Parathyroid adenoma (tissue), 2 donors: ENCODE measurements around the gene CDH1.

Experiments used
- H2AFZ ChIP-seq: fragments of 300-600 bp; sonication (generic); one replicate; pipeline ENCODE4 v1.7.0; 2017; ENCODE audit warnings: antibody characterized with exemption, mild to moderate bottlenecking
- H3K27ac ChIP-seq: fragments of 300-600 bp; sonication (generic); one replicate; pipeline ENCODE4 v1.7.0; 2017
- H3K27me3 ChIP-seq: fragments of 300-600 bp; sonication (generic); one replicate; pipeline ENCODE4 v1.7.0; 2017; ENCODE audit warnings: low read length; ENCODE audit not compliant: control insufficient read depth, insufficient read depth
- H3K36me3 ChIP-seq: fragments of 300-600 bp; sonication (generic); one replicate; pipeline ENCODE4 v1.7.0; 2017; ENCODE audit warnings: low read length; ENCODE audit not compliant: control insufficient read depth, insufficient read depth
- H3K4me1 ChIP-seq: fragments of 300-600 bp; sonication (generic); one replicate; pipeline ENCODE4 v1.7.0; 2017; ENCODE audit warnings: control low read depth
- H3K4me2 ChIP-seq: fragments of 300-600 bp; sonication (generic); one replicate; pipeline ENCODE4 v1.7.0; 2017; ENCODE audit warnings: low read length
- H3K4me3 ChIP-seq: fragments of 300-600 bp; sonication (generic); one replicate; pipeline ENCODE4 v1.7.0; 2017; ENCODE audit warnings: low read depth, low read length
- H3K79me2 ChIP-seq: fragments of 300-600 bp; sonication (generic); one replicate; pipeline ENCODE4 v1.7.0; 2017; ENCODE audit warnings: control low read depth
- H3K9ac ChIP-seq: fragments of 300-600 bp; sonication (generic); one replicate; pipeline ENCODE4 v1.7.0; 2017; ENCODE audit warnings: mild to moderate bottlenecking
- H3K9me3 ChIP-seq: fragments of 300-600 bp; sonication (generic); one replicate; pipeline ENCODE4 v1.7.0; 2017; ENCODE audit warnings: low read length; ENCODE audit not compliant: control insufficient read depth
- CTCF ChIP-seq: fragments of 300-600 bp; sonication (generic); IDR thresholded peaks from one replicate; pipeline ENCODE4 v1.7.0; 2017; ENCODE audit warnings: antibody characterized with exemption, mild to moderate bottlenecking
- donor health status: primary hyperparathyroidism.

Gene CDH1

DNA sequence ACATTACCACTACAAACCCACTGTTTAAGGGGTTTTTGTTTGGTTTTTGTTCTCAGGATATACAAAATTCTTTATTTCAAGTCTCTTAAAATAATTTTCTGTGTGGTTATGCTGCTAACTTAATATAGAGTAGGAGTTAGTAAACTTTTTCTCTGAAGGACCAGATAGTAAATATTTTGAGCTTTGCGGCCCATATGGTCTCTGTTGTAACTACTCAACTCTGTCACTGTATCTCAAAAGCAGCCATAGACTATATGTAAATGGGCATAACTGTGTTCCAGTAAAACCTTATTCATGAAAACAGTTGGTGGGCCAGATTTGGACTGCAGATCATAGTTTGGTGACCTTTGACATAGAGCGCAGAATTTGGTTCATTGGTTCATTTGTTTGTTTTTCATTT is 113.4 kb downstream of the CDH1 start:
- H3K27me3 ChIP-seq = no peaks in the 10 kb centered on the region

GRCh38 chr16:68851601-68852000 is 114.5 kb downstream of the CDH1 start:
- H3K9ac ChIP-seq = no peak overlapping the region
- H3K36me3 ChIP-seq = no peaks in the 10 kb centered on the region
- H3K27ac ChIP-seq = no peak overlapping the region
- H2AFZ ChIP-seq = no peak overlapping the region
- H3K4me1 ChIP-seq = no peaks in the 10 kb centered on the region
- H3K79me2 ChIP-seq = no peaks in the 10 kb centered on the region
- no peak for TF ChIP-seq CTCF
- no peaks in the 10 kb centered on the region for H3K27me3 ChIP-seq
- H3K4me2 ChIP-seq = no peak overlapping the region
- no peak overlapping the region for H3K4me3 ChIP-seq
- no peaks in the 10 kb centered on the region for H3K9me3 ChIP-seq

More for the DNA sequence above, 113.4 kb downstream of the CDH1 start:
- Histone ChIP-seq H3K79me2 (no peaks in the 10 kb centered on the region), H3K4me3 (no peak overlapping the region), H3K4me1 (no peaks in the 10 kb centered on the region), H3K4me2 (no peak overlapping the region), H3K36me3 (no peaks in the 10 kb centered on the region), H3K9ac (no peak overlapping the region), H2AFZ (no peak overlapping the region), H3K9me3 (no peaks in the 10 kb centered on the region), H3K27ac (no peak overlapping the region)
- no peak for TF ChIP-seq CTCF

DNA sequence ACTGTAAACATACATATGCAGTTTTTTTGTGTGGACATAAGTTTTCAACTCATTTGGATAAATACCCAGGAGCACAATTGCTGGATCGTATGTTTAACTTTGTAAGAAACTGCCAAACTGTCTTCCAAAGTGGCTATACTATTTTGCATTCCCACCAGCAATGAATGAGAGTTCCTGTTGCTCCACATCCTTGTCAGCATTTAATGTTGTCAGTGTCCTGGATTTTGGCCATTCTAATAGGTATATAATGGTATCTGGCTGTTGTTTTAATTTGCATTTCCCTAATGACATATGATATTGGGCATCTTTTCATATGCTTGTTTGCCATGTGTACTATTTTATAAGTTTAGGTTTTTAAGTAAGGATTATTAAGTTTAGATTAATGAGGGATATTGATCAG is 120.4 kb downstream of the CDH1 start:
- no peaks in the 10 kb centered on the region for H3K27me3 ChIP-seq
- TF ChIP-seq CTCF = no peak
- peaks cover 9% of the 10 kb centered on the region for H3K4me1 ChIP-seq
- H3K9ac ChIP-seq = no peak overlapping the region
- no peak overlapping the region for H2AFZ ChIP-seq
- no peaks in the 10 kb centered on the region for H3K9me3 ChIP-seq
- H3K4me3 ChIP-seq = no peak overlapping the region
- H3K27ac ChIP-seq = no peak overlapping the region
- H3K4me2 ChIP-seq = no peak overlapping the region
- H3K36me3 ChIP-seq = no peaks in the 10 kb centered on the region
- peaks cover 2% of the 10 kb centered on the region for H3K79me2 ChIP-seq

- H3K4me1 ChIP-seq = peaks cover 9% of the 10 kb centered on the region
- no peaks in the 10 kb centered on the region for H3K27me3 ChIP-seq
- TF ChIP-seq CTCF = no peak
- H3K27ac ChIP-seq = no peak overlapping the region
- no peak overlapping the region for H2AFZ ChIP-seq
- H3K9me3 ChIP-seq = no peaks in the 10 kb centered on the region
- no peak overlapping the region for H3K4me3 ChIP-seq
- H3K36me3 ChIP-seq = no peaks in the 10 kb centered on the region
- peaks cover 2% of the 10 kb centered on the region for H3K79me2 ChIP-seq
- no peak overlapping the region for H3K4me2 ChIP-seq
- H3K9ac ChIP-seq = no peak overlapping the region
These were observed 122.7 kb downstream of the CDH1 start for GRCh38 chr16:68859828-68860227.

GRCh38 chr16:68860978-68861892 is 124.1 kb downstream of the CDH1 start:
- H3K9me3 ChIP-seq = no peaks in the 10 kb centered on the region
- peaks cover 2% of the 10 kb centered on the region for H3K79me2 ChIP-seq
- no peak for TF ChIP-seq CTCF
- no peak overlapping the region for H3K27ac ChIP-seq
- H3K4me3 ChIP-seq = no peak overlapping the region
- H3K36me3 ChIP-seq = no peaks in the 10 kb centered on the region
- H3K4me2 ChIP-seq = no peak overlapping the region
- H3K4me1 ChIP-seq = peaks cover 9% of the 10 kb centered on the region
- H2AFZ ChIP-seq = no peak overlapping the region
- no peak overlapping the region for H3K9ac ChIP-seq
- no peaks in the 10 kb centered on the region for H3K27me3 ChIP-seq
